ENCODE measurements around the gene SSH2. TPM values are rescaled to one million over a fixed set of nuclear protein-coding genes. Genes with fewer than 3 reads are reported as not detected.
A peak's percentile ranks its signal among the peaks of the same experiment; 100 is the strongest.

SSH2 gene
- total RNA-seq, 1 experiment from 2014 or later, result 15.2 TPM

- no peak for DNase-seq (ENCODE audit: low read depth, low spot score)
- in situ Hi-C loops (cut with HindIII; ENCODE audit: low pct_unique_long_range_greater_than_20kb, low sequenced_read_pairs), result no loop called here
Measured at GRCh38 chr17:29771546-29771945, 158.5 kb downstream of the SSH2 start.

GRCh38 chr17:29769225-29769624 is 160.8 kb downstream of the SSH2 start:
- in situ Hi-C loops (cut with HindIII; ENCODE audit: low pct_unique_long_range_greater_than_20kb, low sequenced_read_pairs), result no loop called here
- DNase-seq (ENCODE audit: low read depth, low spot score), result no peak

GRCh38 chr17:29766796-29767327 is 163.2 kb downstream of the SSH2 start:
- DNase-seq (ENCODE audit: low read depth, low spot score), result no peak
- in situ Hi-C loops (cut with HindIII; ENCODE audit: low pct_unique_long_range_greater_than_20kb, low sequenced_read_pairs), result no loop called here

- in situ Hi-C loops (cut with HindIII; ENCODE audit: low pct_unique_long_range_greater_than_20kb, low sequenced_read_pairs), result no loop called here
- no peak for DNase-seq (ENCODE audit: low read depth, low spot score)
Measured at GRCh38 chr17:29764748-29765147, 165.3 kb downstream of the SSH2 start.

- DNase-seq (ENCODE audit: low read depth, low spot score), result no peak
- in situ Hi-C loops (cut with HindIII; ENCODE audit: low pct_unique_long_range_greater_than_20kb, low sequenced_read_pairs), result no loop called here
Measured at GRCh38 chr17:29764217-29764616, 165.8 kb downstream of the SSH2 start.

- DNase-seq (ENCODE audit: low read depth, low spot score), result no peak
- in situ Hi-C loops (cut with HindIII; ENCODE audit: low pct_unique_long_range_greater_than_20kb, low sequenced_read_pairs), result no loop called here
Measured at GRCh38 chr17:29763273-29763672, 166.8 kb downstream of the SSH2 start.

GRCh38 chr17:29761040-29761761 is 168.8 kb downstream of the SSH2 start:
- in situ Hi-C loops (cut with HindIII; ENCODE audit: low pct_unique_long_range_greater_than_20kb, low sequenced_read_pairs), result no loop called here
- peak; percentile 86 for DNase-seq (ENCODE audit: low read depth, low spot score)

- in situ Hi-C loops (cut with HindIII; ENCODE audit: low pct_unique_long_range_greater_than_20kb, low sequenced_read_pairs), result no loop called here
- DNase-seq (ENCODE audit: low read depth, low spot score), result peak; percentile 22
Measured at GRCh38 chr17:29760279-29761039, 169.6 kb downstream of the SSH2 start.

GRCh38 chr17:29758255-29758654 is 171.8 kb downstream of the SSH2 start:
- DNase-seq (ENCODE audit: low read depth, low spot score), result no peak
- in situ Hi-C loops (cut with HindIII; ENCODE audit: low pct_unique_long_range_greater_than_20kb, low sequenced_read_pairs), result no loop called here

- in situ Hi-C loops (cut with HindIII; ENCODE audit: low pct_unique_long_range_greater_than_20kb, low sequenced_read_pairs), result no loop called here
- no peak for DNase-seq (ENCODE audit: low read depth, low spot score)
Measured at GRCh38 chr17:29757788-29758187, 172.2 kb downstream of the SSH2 start.

GRCh38 chr17:29753845-29754439 is 176.1 kb downstream of the SSH2 start:
- in situ Hi-C loops (cut with HindIII; ENCODE audit: low pct_unique_long_range_greater_than_20kb, low sequenced_read_pairs), result no loop called here
- DNase-seq (ENCODE audit: low read depth, low spot score), result no peak

GRCh38 chr17:29749045-29749825 is 180.8 kb downstream of the SSH2 start:
- in situ Hi-C loops (cut with HindIII; ENCODE audit: low pct_unique_long_range_greater_than_20kb, low sequenced_read_pairs), result no loop called here
- DNase-seq (ENCODE audit: low read depth, low spot score), result no peak

GRCh38 chr17:29748400-29748799 is 181.6 kb downstream of the SSH2 start:
- in situ Hi-C loops (cut with HindIII; ENCODE audit: low pct_unique_long_range_greater_than_20kb, low sequenced_read_pairs), result no loop called here
- no peak for DNase-seq (ENCODE audit: low read depth, low spot score)

GRCh38 chr17:29747660-29748059 is 182.4 kb downstream of the SSH2 start:
- DNase-seq (ENCODE audit: low read depth, low spot score), result no peak
- in situ Hi-C loops (cut with HindIII; ENCODE audit: low pct_unique_long_range_greater_than_20kb, low sequenced_read_pairs), result no loop called here

GRCh38 chr17:29746669-29747068 is 183.4 kb downstream of the SSH2 start:
- in situ Hi-C loops (cut with HindIII; ENCODE audit: low pct_unique_long_range_greater_than_20kb, low sequenced_read_pairs), result no loop called here
- DNase-seq (ENCODE audit: low read depth, low spot score), result no peak

GRCh38 chr17:29744121-29744520 is 185.9 kb downstream of the SSH2 start:
- no peak for DNase-seq (ENCODE audit: low read depth, low spot score)
- in situ Hi-C loops (cut with HindIII; ENCODE audit: low pct_unique_long_range_greater_than_20kb, low sequenced_read_pairs), result no loop called here

- in situ Hi-C loops (cut with HindIII; ENCODE audit: low pct_unique_long_range_greater_than_20kb, low sequenced_read_pairs), result no loop called here
Measured at GRCh38 chr17:29742210-29742513, 187.9 kb downstream of the SSH2 start.

GRCh38 chr17:29740017-29740416 is 190.0 kb downstream of the SSH2 start:
- DNase-seq (ENCODE audit: low read depth, low spot score), result no peak
- in situ Hi-C loops (cut with HindIII; ENCODE audit: low pct_unique_long_range_greater_than_20kb, low sequenced_read_pairs), result no loop called here

More at GRCh38 chr17:29742210-29742513, 187.9 kb downstream of the SSH2 start:
- DNase-seq (ENCODE audit: low read depth, low spot score), result no peak

All from SK-MEL-5 (cell line).